ENCODE results near the gene SLC4A5. TPM values are rescaled to one million over a fixed set of nuclear protein-coding genes. Genes with fewer than 3 reads are reported as not detected.

Gene SLC4A5
- total RNA-seq, 1 donor from 2014 or later: 4.4 TPM

DNA sequence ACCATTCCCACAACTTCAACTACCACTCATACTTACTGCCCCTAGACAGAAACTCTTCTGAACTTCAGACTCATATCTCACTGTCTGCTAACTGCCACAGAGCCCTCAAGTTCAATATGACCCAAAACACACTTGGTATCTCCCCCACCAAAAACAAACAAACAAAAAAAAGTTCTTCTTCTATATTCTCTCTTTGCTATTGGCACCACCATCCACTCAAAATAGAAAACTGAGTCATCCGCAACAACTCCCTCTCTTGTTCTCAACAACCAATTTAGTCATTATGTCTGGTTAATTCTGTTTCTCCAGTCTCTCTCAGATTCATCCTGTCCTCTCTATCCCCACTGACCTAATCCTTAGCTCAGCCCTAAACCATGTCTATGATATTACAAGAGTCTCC, 44.1 kb upstream of the SLC4A5 start:
- Histone ChIP-seq H3K27ac (no peak overlapping the region), H3K36me3 (peaks cover 0 to 4% of the 10 kb centered on the region in 2 donors), H3K4me1 (peaks cover 77% of the 10 kb centered on the region), H3K4me3 (no peak overlapping the region), H3K27me3 (no peaks in the 10 kb centered on the region), H3K9me3 (no peaks in the 10 kb centered on the region)
- no peak for DNase-seq (ENCODE audit: extremely low spot score in 2 of 2)
- intact Hi-C loops (cut with DNase I): no loop called here
- no peak for TF ChIP-seq POLR2A (IDR thresholded peaks at IDR 0.05)
- TF ChIP-seq POLR2AphosphoS5 (IDR thresholded peaks at IDR 0.05; ENCODE audit: insufficient read depth in 1 of 2, low read depth in 1 of 2): no peak
- TF ChIP-seq, protein P1, sequence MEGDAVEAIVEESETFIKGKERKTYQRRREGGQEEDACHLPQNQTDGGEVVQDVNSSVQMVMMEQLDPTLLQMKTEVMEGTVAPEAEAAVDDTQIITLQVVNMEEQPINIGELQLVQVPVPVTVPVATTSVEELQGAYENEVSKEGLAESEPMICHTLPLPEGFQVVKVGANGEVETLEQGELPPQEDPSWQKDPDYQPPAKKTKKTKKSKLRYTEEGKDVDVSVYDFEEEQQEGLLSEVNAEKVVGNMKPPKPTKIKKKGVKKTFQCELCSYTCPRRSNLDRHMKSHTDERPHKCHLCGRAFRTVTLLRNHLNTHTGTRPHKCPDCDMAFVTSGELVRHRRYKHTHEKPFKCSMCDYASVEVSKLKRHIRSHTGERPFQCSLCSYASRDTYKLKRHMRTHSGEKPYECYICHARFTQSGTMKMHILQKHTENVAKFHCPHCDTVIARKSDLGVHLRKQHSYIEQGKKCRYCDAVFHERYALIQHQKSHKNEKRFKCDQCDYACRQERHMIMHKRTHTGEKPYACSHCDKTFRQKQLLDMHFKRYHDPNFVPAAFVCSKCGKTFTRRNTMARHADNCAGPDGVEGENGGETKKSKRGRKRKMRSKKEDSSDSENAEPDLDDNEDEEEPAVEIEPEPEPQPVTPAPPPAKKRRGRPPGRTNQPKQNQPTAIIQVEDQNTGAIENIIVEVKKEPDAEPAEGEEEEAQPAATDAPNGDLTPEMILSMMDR (IDR thresholded peaks at IDR 0.05): no peak

DNA sequence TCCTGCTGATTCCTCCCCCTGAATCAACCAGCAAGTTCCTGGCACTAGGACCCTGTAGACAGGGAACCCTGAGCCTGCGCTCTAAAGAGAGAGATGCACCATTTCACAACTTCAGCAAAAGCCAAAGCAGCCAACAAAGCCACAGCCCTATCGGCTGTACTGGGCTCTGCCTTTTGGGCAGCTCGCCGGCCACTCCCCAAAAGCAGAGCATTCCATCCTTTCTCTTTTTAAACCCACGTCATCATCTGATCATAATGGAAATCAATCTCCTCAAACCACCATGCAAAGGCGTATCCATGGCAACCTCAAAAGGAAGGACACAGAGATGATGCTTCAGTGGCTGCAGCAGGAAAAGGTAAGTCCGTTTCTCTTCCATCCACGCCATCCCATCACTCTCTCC, 42.2 kb upstream of the SLC4A5 start:
- Histone ChIP-seq H3K27me3 (no peaks in the 10 kb centered on the region), H3K36me3 (peaks cover 0 to 4% of the 10 kb centered on the region in 2 donors), H3K9me3 (no peaks in the 10 kb centered on the region), H3K4me1 (peaks cover 80% of the 10 kb centered on the region), H3K4me3 (no peak overlapping the region), H3K27ac (no peak overlapping the region)
- intact Hi-C loops (cut with DNase I): no loop called here
- TF ChIP-seq, protein P1 (IDR thresholded peaks at IDR 0.05): no peak
- TF ChIP-seq POLR2A (IDR thresholded peaks at IDR 0.05): no peak
- no peak for TF ChIP-seq POLR2AphosphoS5 (IDR thresholded peaks at IDR 0.05; ENCODE audit: insufficient read depth in 1 of 2, low read depth in 1 of 2)
- no peak for DNase-seq (ENCODE audit: extremely low spot score in 2 of 2)

DNA sequence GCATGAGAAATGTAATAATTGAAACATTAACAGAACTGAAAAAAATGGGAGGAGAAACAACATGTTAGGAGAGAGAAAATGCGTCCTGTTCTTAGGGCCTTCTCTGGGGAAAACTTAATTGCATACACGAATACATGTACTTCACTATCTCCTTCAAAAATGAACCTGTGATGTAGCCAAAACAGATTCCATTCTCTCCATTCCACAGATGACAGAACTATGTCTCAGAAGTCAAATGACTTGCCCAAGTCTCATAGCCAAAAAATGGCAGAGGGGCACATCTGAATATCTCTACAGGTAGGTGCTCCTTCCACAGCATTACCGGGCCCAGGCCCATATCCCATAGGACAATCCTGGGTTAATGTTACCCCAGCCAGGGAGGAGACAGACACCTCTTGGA, 40.8 kb upstream of the SLC4A5 start:
- intact Hi-C loops (cut with DNase I): no loop called here
- H3K4me1 ChIP-seq: peaks cover 80% of the 10 kb centered on the region

DNA sequence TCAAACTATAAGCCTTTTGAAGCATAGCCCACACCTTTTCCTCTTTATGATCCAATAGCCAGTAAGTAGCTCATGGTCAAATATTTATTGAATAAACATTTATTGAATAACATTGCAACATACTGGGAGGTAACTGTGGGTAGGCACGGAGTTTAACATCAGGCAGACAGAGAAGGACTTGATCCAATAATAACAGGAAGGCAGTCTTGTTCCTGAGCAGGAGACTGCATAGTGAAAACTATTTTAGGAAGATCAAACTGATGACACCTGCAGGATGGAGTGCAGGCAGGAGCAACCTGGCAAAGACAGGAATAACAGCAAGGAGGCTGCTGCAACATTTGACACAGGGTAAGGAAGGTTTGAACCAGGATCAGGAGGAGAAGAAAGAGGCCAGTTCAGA, 40.0 kb upstream of the SLC4A5 start:
- no peak overlapping the region for H3K27ac ChIP-seq
- DNase-seq (ENCODE audit: extremely low spot score in 2 of 2): no peak
- intact Hi-C loops (cut with DNase I): no loop called here
- peaks cover 0 to 4% of the 10 kb centered on the region in 2 donors for H3K36me3 ChIP-seq
- TF ChIP-seq POLR2A (IDR thresholded peaks at IDR 0.05) (no peak), POLR2AphosphoS5 (IDR thresholded peaks at IDR 0.05; ENCODE audit: insufficient read depth in 1 of 2, low read depth in 1 of 2) (no peak)
- TF ChIP-seq, protein P1 (IDR thresholded peaks at IDR 0.05): no peak
- peaks cover 76% of the 10 kb centered on the region for H3K4me1 ChIP-seq
- H3K27me3 ChIP-seq: no peaks in the 10 kb centered on the region
- no peaks in the 10 kb centered on the region for H3K9me3 ChIP-seq
- H3K4me3 ChIP-seq: no peak overlapping the region

More for the DNA sequence above, 40.8 kb upstream of the SLC4A5 start:
- TF ChIP-seq POLR2A (IDR thresholded peaks at IDR 0.05): no peak
- TF ChIP-seq, protein P1 (IDR thresholded peaks at IDR 0.05): no peak
- TF ChIP-seq POLR2AphosphoS5 (IDR thresholded peaks at IDR 0.05; ENCODE audit: insufficient read depth in 1 of 2, low read depth in 1 of 2): no peak
- H3K27me3 ChIP-seq: no peaks in the 10 kb centered on the region
- no peak for DNase-seq (ENCODE audit: extremely low spot score in 2 of 2)
- no peaks in the 10 kb centered on the region for H3K9me3 ChIP-seq
- H3K4me3 ChIP-seq: no peak overlapping the region
- H3K36me3 ChIP-seq: peaks cover 0 to 4% of the 10 kb centered on the region in 2 donors
- H3K27ac ChIP-seq: no peak overlapping the region

DNA sequence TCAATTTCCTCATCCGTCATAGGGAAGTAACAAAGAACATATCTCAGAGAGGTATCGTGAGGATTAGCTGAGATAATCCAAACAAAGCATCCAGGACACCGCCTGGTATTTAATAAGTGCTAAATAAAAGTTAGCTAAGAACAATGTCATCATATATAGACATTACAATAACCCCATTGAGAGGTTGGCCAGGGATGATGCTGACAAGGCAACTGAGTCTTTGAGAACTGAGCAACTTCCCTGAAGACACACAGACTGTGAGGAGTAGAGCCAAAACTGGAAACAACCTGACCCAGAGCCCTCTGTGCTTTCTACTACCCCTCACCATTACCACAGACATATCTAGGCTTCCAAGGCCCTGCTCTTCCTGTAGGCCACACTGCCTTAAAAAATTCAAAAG, 38.5 kb upstream of the SLC4A5 start:
- no peak for DNase-seq (ENCODE audit: extremely low spot score in 2 of 2)
- Histone ChIP-seq H3K4me3 (no peak overlapping the region), H3K36me3 (peaks cover 0 to 16% of the 10 kb centered on the region in 2 donors), H3K27me3 (no peaks in the 10 kb centered on the region), H3K27ac (no peak overlapping the region), H3K9me3 (no peaks in the 10 kb centered on the region), H3K4me1 (peaks cover 62% of the 10 kb centered on the region)
- no peak for TF ChIP-seq POLR2A (IDR thresholded peaks at IDR 0.05)
- TF ChIP-seq, protein P1 (IDR thresholded peaks at IDR 0.05): no peak
- no peak for TF ChIP-seq POLR2AphosphoS5 (IDR thresholded peaks at IDR 0.05; ENCODE audit: insufficient read depth in 1 of 2, low read depth in 1 of 2)
- intact Hi-C loops (cut with DNase I): no loop called here
